Central memory CD4-positive, alpha-beta T cell (primary cell): ENCODE data around the gene IL1B.

Experiments
- DNase-seq: peaks from one replicate; pipeline ENCODE4 v3.0.0; 2022

The IL1B gene

GRCh38 chr2:112803691-112804521 is 32.7 kb downstream of the IL1B start:
- no peak for DNase-seq

- DNase-seq = no peak
Observed at GRCh38 chr2:112800881-112801583, 35.5 kb downstream of the IL1B start.

GRCh38 chr2:112798979-112799975 is 37.3 kb downstream of the IL1B start:
- no peak for DNase-seq

- no peak for DNase-seq
Observed at GRCh38 chr2:112796486-112796885, 40.1 kb downstream of the IL1B start.

- no peak for DNase-seq
Observed at GRCh38 chr2:112795774-112796173, 40.8 kb downstream of the IL1B start.

GRCh38 chr2:112794841-112795240 is 41.7 kb downstream of the IL1B start:
- no peak for DNase-seq

GRCh38 chr2:112794131-112794733 is 42.3 kb downstream of the IL1B start:
- DNase-seq = no peak

- no peak for DNase-seq
Observed at GRCh38 chr2:112793449-112793978, 43.1 kb downstream of the IL1B start.

- no peak for DNase-seq
Observed at GRCh38 chr2:112792419-112792818, 44.2 kb downstream of the IL1B start.

GRCh38 chr2:112791693-112792230 is 44.8 kb downstream of the IL1B start:
- DNase-seq = no peak

GRCh38 chr2:112791019-112791418 is 45.6 kb downstream of the IL1B start:
- no peak for DNase-seq

- no peak for DNase-seq
Observed at GRCh38 chr2:112790305-112790704, 46.3 kb downstream of the IL1B start.

GRCh38 chr2:112789186-112789585 is 47.4 kb downstream of the IL1B start:
- DNase-seq = no peak

GRCh38 chr2:112788653-112789052 is 47.9 kb downstream of the IL1B start:
- no peak for DNase-seq

GRCh38 chr2:112787729-112788393 is 48.7 kb downstream of the IL1B start:
- no peak for DNase-seq

GRCh38 chr2:112787294-112787693 is 49.3 kb downstream of the IL1B start:
- no peak for DNase-seq

GRCh38 chr2:112784199-112785189 is 52.1 kb downstream of the IL1B start, which contains the start of gene IL1A:
IL1A (minus strand) TSS chr2:112784493; CDS start chr2:112783770, 723 bp downstream.
- no peak for DNase-seq

GRCh38 chr2:112783187-112783714 is 53.3 kb downstream of the IL1B start:
- no peak for DNase-seq

GRCh38 chr2:112782234-112782799 is 54.3 kb downstream of the IL1B start:
- DNase-seq = no peak
